A549 (cell line): Measurements from ENCODE around the gene SCGB1C1. TPM values are rescaled to one million over a fixed set of nuclear protein-coding genes. Genes with fewer than 3 reads are reported as not detected.

ENCODE experiments used
- ATAC-seq, 2 experiments: fragments of 200-7000 bp in 1 of 2; fragments of >200 bp in 1 of 2; cut with Nextera tagmentation in 1 of 2; cut with Tn5 transposase in 1 of 2; 3 replicates each; pipeline versions ENCODE4 v1.8.0 to v1.9.1; 2018 to 2020; ENCODE audit warnings: mild to moderate bottlenecking in 1 of 2, moderate library complexity in 1 of 2
- CTCF ChIA-PET: fragments of 300-600 bp; sonication (Branson Sonifier 250); formaldehyde crosslinking; extraction: SDS; loops from one replicate; lab custom pipeline; 2021; ENCODE audit warnings: antibody characterized with exemption, inconsistent platforms; lab: Yijun Ruan, JAX
- POLR2A ChIA-PET: fragments of 350-600 bp; formaldehyde crosslinking; extraction: SDS; loops from one replicate; lab custom pipeline; 2021; ENCODE audit warnings: antibody characterized with exemption, inconsistent platforms; lab: Yijun Ruan, JAX
- DNase-seq, 2 experiments: peaks; one replicate each; pipeline versions ENCODE4 v3.0.0 to v3.0.0-alpha.2; 2011 to 2016; ENCODE audit warnings: low read depth in 1 of 2, low spot score in 1 of 2
- FAIRE-seq: peaks from 2 replicates; lab custom pipeline; 2011; peaks lifted over from hg19 to GRCh38; lab: Jason Lieb, UNC
- H3K27ac ChIP-seq, 2 experiments: fragments of >200 bp; sonication (Bioruptor Twin); formaldehyde crosslinking; 3 replicates each; pipeline ENCODE4 v1.5.1; 2016 to 2017
- H3K4me1 ChIP-seq: fragments of >200 bp; sonication (Bioruptor Twin); formaldehyde crosslinking; 3 replicates; pipeline ENCODE4 v1.6.1; 2016
- H3K4me2 ChIP-seq: fragments of >200 bp; sonication (Bioruptor Twin); formaldehyde crosslinking; 3 replicates; pipeline ENCODE4 v1.6.1; 2016
- H3K4me3 ChIP-seq: fragments of >200 bp; sonication (Bioruptor Twin); formaldehyde crosslinking; 3 replicates; pipeline ENCODE4 v1.5.1; 2016
- H3K9me3 ChIP-seq: fragments of >200 bp; sonication (Bioruptor Twin); formaldehyde crosslinking; 3 replicates; pipeline ENCODE4 v1.6.1; 2016
- CEBPB ChIP-seq, 2 experiments: fragments of >200 bp in 1 of 2; sonication (Bioruptor Twin) in 1 of 2; formaldehyde crosslinking in 1 of 2; IDR thresholded peaks; 2 replicates each; pipeline ENCODE4 v1.6.1; 2012 to 2016
- E2F6 ChIP-seq: IDR thresholded peaks from 2 replicates; pipeline ENCODE4 v1.6.1; 2012; ENCODE audit warnings: low read depth, borderline replicate concordance
- FOSL2 ChIP-seq, 2 experiments: fragments of 450-650 bp in 1 of 2; fragments of >200 bp in 1 of 2; sonication (Bioruptor Twin) in 1 of 2; formaldehyde crosslinking; IDR thresholded peaks; 2 replicates each; pipeline versions ENCODE4 v1.5.0 to v1.6.1; 2016 to 2020; ENCODE audit warnings: mild to moderate bottlenecking in 1 of 2, moderate library complexity in 1 of 2
- HOXA7 ChIP-seq: fragments of 250-450 bp; sonication (Bioruptor Pico); IDR thresholded peaks from 2 replicates; pipeline ENCODE4 v1.5.0; 2020; ENCODE audit warnings: mild to moderate bottlenecking, moderate library complexity
- HOXB5 ChIP-seq: fragments of 250-450 bp; sonication (Bioruptor Pico); IDR thresholded peaks from 2 replicates; pipeline ENCODE4 v1.5.0; 2020; ENCODE audit warnings: mild to moderate bottlenecking, moderate library complexity
- JUN ChIP-seq, 2 experiments: fragments of >200 bp; sonication (Bioruptor Twin); formaldehyde crosslinking; IDR thresholded peaks; 2 replicates in 1 of 2; 3 replicates in 1 of 2; pipeline ENCODE4 v1.6.1; 2016 to 2017
- POLR2AphosphoS2 ChIP-seq: conservative IDR thresholded peaks from 2 replicates; pipeline ENCODE4 v1.6.1; 2012; ENCODE audit warnings: low read length, improper control_type of control experiment, inconsistent platforms
- RFX5 ChIP-seq: fragments of 450-650 bp; IDR thresholded peaks from 2 replicates; pipeline ENCODE4 v1.7.1; 2014; ENCODE audit warnings: antibody characterized with exemption, mild to moderate bottlenecking, moderate library complexity
- RNF2 ChIP-seq: fragments of 200-600 bp; sonication (generic); IDR thresholded peaks from 2 replicates; pipeline ENCODE4 v1.6.1; 2016; ENCODE audit warnings: low read depth, mild to moderate bottlenecking, antibody characterized with exemption, moderate library complexity, borderline replicate concordance
- TFCP2L1 ChIP-seq: fragments of 250-450 bp; sonication (Bioruptor Pico); IDR thresholded peaks from 2 replicates; pipeline ENCODE4 v1.5.0; 2021; ENCODE audit warnings: mild to moderate bottlenecking
- TP53 ChIP-seq: fragments of 250-450 bp; sonication (Bioruptor Pico); IDR thresholded peaks from 2 replicates; pipeline ENCODE4 v1.5.0; 2021; ENCODE audit warnings: mild to moderate bottlenecking, moderate library complexity
- USF2 ChIP-seq: fragments of 450-650 bp; IDR thresholded peaks from 2 replicates; pipeline ENCODE4 v1.6.1; 2014; ENCODE audit warnings: antibody characterized with exemption
- ZC3H11A ChIP-seq: fragments of 450-650 bp; IDR thresholded peaks from 2 replicates; pipeline ENCODE4 v1.6.1; 2014; ENCODE audit warnings: antibody characterized with exemption, mild to moderate bottlenecking
- ZNF302 ChIP-seq: fragments of 250-450 bp; sonication (Bioruptor Pico); IDR thresholded peaks from 2 replicates; pipeline ENCODE4 v1.9.0; 2021; ENCODE audit warnings: inconsistent platforms, mild to moderate bottlenecking, moderate library complexity
- WGBS: methylation state at CpG from one replicate; pipeline ENCODE4 v1.1.6; 2017; ENCODE audit errors: missing lambda C conversion rate; 5-methylcytosine and 5-hydroxymethylcytosine counted together
- polyA plus RNA-seq, 4 experiments: library from polyadenylated mRNA; depleted of rRNA in 3 of 4; stranded (reverse); fragments of >200 nt; fragmentation: RNase III in 1 of 4; extraction: RNeasy Plus Mini Kit Qiagen cat#74134 plus additional on column Dnase treatment in 1 of 4; gene quantifications; 2 replicates in 3 of 4; 3 replicates in 1 of 4; pipeline ENCODE4 v1.2.3, GENCODE V29; 2011 to 2017
- TF ChIP-seq, protein P1 (sequence below): fragments of >200 bp; sonication (Bioruptor Twin); formaldehyde crosslinking; IDR thresholded peaks from 3 replicates; pipeline ENCODE4 v1.6.1; 2016
- TF ChIP-seq, protein P2 (sequence below): fragments of 150-350 bp; IDR thresholded peaks from 2 replicates; pipeline ENCODE4 v1.6.1; 2014; ENCODE audit warnings: low read depth, mild to moderate bottlenecking, low read length

SCGB1C1 gene
- polyA plus RNA-seq, 2 of the 4 experiments (the other 2 are of a cell fraction): not detected

GRCh38 chr11:214083-214482, 21.2 kb downstream of the SCGB1C1 start:
- 82% methylated on average over 4 of the region's 7 CpGs for WGBS
- TF ChIP-seq TFCP2L1 (CRISPR knock-in tag): no peak
- 0 out of 2 replicates have a peak, but pooled peaks have one; percentile 0 for TF ChIP-seq POLR2AphosphoS2
- Histone ChIP-seq H3K4me1 (peaks cover 16% of the 10 kb centered on the region), H3K27ac (no peak overlapping the region), H3K4me2 (no peak overlapping the region), H3K4me3 (no peak overlapping the region), H3K9me3 (no peaks in the 10 kb centered on the region)
- ChIA-PET POLR2A (no interaction called here), CTCF (interaction anchor here (1.2 kb wide), 1 partner anchor 16 kb away, joined by 3 read pairs; no protein-coding TSS in a partner anchor)
- no peak for ATAC-seq
- FAIRE-seq: no peak
- DNase-seq: no peak

- CTCF ChIA-PET: interaction anchor here (1.0 to 2.2 kb wide), 5 partner anchors 9 to 233 kb away, joined by 3 to 9 read pairs (median 3); partner anchors contain the start of gene PSMD13
- Histone ChIP-seq H3K4me1 (peaks cover 3% of the 10 kb centered on the region; the same call in 2 of the 3 replicates), H3K27ac (no peak overlapping the region), H3K4me3 (no peak overlapping the region), H3K4me2 (no peak overlapping the region), H3K9me3 (no peaks in the 10 kb centered on the region)
- FAIRE-seq (no peak), DNase-seq (no peak), ATAC-seq (peak; percentile 20 to 42; a peak in 5 of 6 replicates)
- POLR2A ChIA-PET: interaction anchor here (2.9 kb wide), 1 partner anchor 8 kb away, joined by 18 read pairs; the partner anchor contains the start of genes BET1L and RIC8A
- WGBS: 89% methylated on average over 4 of the region's 4 CpGs
- 0 out of 5 replicates have a peak, but pooled peaks of 1 of the 2 experiments have one; percentile 22 for TF ChIP-seq JUN (IDR thresholded peaks at IDR 0.05)
- TF ChIP-seq HOXA7 (CRISPR knock-in tag): 0 out of 2 replicates have a peak, but pooled peaks have one; percentile 36
- TF ChIP-seq ZNF302: no peak
- TF ChIP-seq, all 56 proteins: peak for 2
These were observed 22.7 kb downstream of the SCGB1C1 start for GRCh38 chr11:215581-216037.

DNA sequence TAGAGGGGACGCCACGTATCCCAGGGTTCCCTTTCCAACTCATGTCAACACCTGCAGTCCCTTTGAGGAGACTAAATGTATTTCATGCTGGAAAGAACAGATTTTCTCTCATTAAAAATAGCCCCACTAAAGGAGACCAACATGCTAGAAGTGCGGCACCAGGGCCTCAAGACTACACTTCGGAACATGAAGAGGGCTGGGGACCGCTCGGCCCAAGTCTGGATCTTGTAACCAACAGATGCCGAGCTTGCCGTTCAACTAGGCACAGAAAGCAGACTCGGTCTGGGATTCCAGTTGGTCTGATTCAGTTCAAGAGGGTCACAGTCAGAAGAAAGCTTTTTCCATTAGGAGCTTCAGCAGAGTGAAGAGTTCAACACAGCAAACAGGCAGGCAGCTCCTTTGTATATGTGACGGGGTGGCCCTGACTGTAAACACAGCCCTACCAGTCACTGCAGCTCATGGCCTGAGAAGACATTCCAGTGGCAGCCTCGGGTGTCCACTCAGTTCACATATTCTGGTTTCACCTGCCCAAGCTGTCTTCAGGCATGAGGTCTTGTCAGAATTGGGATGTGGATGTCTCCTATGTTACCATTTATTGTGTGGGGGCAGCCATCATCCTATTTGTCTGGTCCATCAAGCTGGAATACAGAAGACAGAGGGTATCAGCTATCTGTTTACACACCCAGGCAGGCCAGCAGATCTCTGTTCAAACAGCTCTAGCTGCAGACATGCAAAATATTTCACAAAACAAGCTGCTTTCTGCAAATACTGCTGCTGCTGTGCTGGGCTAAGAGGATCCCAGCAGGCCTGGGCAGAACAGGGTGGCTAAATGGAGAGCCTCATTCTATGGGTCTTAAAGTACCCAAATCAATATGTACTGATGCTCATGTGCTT, 23.4 kb downstream of the SCGB1C1 start:
- no peak for TF ChIP-seq E2F6
- TF ChIP-seq HOXB5: no peak
- 0 out of 2 replicates have a peak, but pooled peaks have one; percentile 24 for TF ChIP-seq POLR2AphosphoS2
- no peak overlapping the region for H3K4me2 ChIP-seq
- no peak overlapping the region for H3K4me3 ChIP-seq
- FAIRE-seq (no peak), ATAC-seq (peak in 1 of 2 experiments; percentile 20; a peak in 1 of 6 replicates), DNase-seq (no peak)
- WGBS: 94% methylated on average over 11 of the region's 11 CpGs
- ChIA-PET POLR2A (interaction anchor here (0.9 to 2.9 kb wide), 2 partner anchors 9 to 232 kb away, joined by 3 to 18 read pairs; partner anchors contain the start of genes BET1L and RIC8A), CTCF (interaction anchor here (0.6 to 2.2 kb wide), 6 partner anchors 8 to 233 kb away, joined by 3 to 9 read pairs (median 3); partner anchors contain the start of gene PSMD13)
- no peak overlapping the region for H3K27ac ChIP-seq
- H3K4me1 ChIP-seq: no peaks in the 10 kb centered on the region
- no peaks in the 10 kb centered on the region for H3K9me3 ChIP-seq

GRCh38 chr11:217704-218103, 24.8 kb downstream of the SCGB1C1 start:
- Histone ChIP-seq H3K4me2 (no peak overlapping the region), H3K4me1 (no peaks in the 10 kb centered on the region), H3K4me3 (no peak overlapping the region), H3K27ac (no peak overlapping the region), H3K9me3 (no peaks in the 10 kb centered on the region)
- TF ChIP-seq TFCP2L1 (CRISPR knock-in tag) (no peak), FOSL2 (IDR thresholded peaks at IDR 0.05) (no peak), FOSL2 (CRISPR knock-in tag; IDR thresholded peaks at IDR 0.05) (no peak), ZC3H11A (no peak), TP53 (CRISPR knock-in tag) (no peak), RFX5 (no peak), HOXB5 (no peak), CEBPB (IDR thresholded peaks at IDR 0.05) (no peak), RNF2 (no peak), USF2 (no peak)
- TF ChIP-seq, protein P1, sequence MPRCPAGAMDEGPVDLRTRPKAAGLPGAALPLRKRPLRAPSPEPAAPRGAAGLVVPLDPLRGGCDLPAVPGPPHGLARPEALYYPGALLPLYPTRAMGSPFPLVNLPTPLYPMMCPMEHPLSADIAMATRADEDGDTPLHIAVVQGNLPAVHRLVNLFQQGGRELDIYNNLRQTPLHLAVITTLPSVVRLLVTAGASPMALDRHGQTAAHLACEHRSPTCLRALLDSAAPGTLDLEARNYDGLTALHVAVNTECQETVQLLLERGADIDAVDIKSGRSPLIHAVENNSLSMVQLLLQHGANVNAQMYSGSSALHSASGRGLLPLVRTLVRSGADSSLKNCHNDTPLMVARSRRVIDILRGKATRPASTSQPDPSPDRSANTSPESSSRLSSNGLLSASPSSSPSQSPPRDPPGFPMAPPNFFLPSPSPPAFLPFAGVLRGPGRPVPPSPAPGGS: no peak
- TF ChIP-seq, protein P2, sequence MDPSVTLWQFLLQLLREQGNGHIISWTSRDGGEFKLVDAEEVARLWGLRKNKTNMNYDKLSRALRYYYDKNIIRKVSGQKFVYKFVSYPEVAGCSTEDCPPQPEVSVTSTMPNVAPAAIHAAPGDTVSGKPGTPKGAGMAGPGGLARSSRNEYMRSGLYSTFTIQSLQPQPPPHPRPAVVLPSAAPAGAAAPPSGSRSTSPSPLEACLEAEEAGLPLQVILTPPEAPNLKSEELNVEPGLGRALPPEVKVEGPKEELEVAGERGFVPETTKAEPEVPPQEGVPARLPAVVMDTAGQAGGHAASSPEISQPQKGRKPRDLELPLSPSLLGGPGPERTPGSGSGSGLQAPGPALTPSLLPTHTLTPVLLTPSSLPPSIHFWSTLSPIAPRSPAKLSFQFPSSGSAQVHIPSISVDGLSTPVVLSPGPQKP: no peak
- 94% methylated on average over 3 of the region's 3 CpGs for whole genome bisulfite sequencing
- ChIA-PET POLR2A (interaction anchor here (2.9 kb wide), 1 partner anchor 10 kb away, joined by 18 read pairs; the partner anchor contains the start of genes BET1L and RIC8A), CTCF (interaction anchor here (0.8 to 1.0 kb wide), 2 partner anchors 9 to 87 kb away, joined by 3 read pairs; no protein-coding TSS in a partner anchor)
- DNase-seq (no peak), FAIRE-seq (no peak), ATAC-seq (no peak)
